Type B pancreatic cell (in vitro differentiated cells): ENCODE measurements around the gene PHACTR1. TPM values are rescaled to one million over a fixed set of nuclear protein-coding genes. Genes with fewer than 3 reads are reported as not detected.

Source experiments
- DNase-seq: peaks from one replicate; pipeline ENCODE4 v3.0.0; 2021; ENCODE audit warnings: mixed read lengths; ENCODE audit not compliant: unreplicated experiment; ENCODE audit errors: extremely low spot score
- H3K27ac Mint-ChIP-seq: 2 replicates; pipeline ENCODE4 v1.8.0; 2021; ENCODE audit warnings: mild to moderate bottlenecking, mixed read lengths
- H3K27me3 Mint-ChIP-seq: 2 replicates; pipeline ENCODE4 v1.8.0; 2021; ENCODE audit warnings: mixed read lengths
- H3K36me3 Mint-ChIP-seq: 2 replicates; pipeline ENCODE4 v1.8.0; 2021; ENCODE audit warnings: mixed read lengths
- H3K4me1 Mint-ChIP-seq: one replicate; pipeline ENCODE4 v1.8.0; 2021; ENCODE audit warnings: mixed read lengths; ENCODE audit not compliant: unreplicated experiment
- H3K4me3 Mint-ChIP-seq: 2 replicates; pipeline ENCODE4 v1.8.0; 2021; ENCODE audit warnings: mild to moderate bottlenecking, mixed read lengths
- H3K9me3 Mint-ChIP-seq: 2 replicates; pipeline ENCODE4 v1.8.0; 2021; ENCODE audit warnings: mixed read lengths
- total RNA-seq: library from RNA; stranded (reverse); gene quantifications from 2 replicates; pipeline ENCODE4 v1.2.1, GENCODE V29; 2021; ENCODE audit warnings: low replicate concordance
- TF ChIP-seq, protein P1 (sequence below): fragments of 200-600 bp; sonication (generic); conservative IDR thresholded peaks from 2 replicates; pipeline ENCODE4 v1.5.0; 2021; ENCODE audit warnings: antibody characterized with exemption, mild to moderate bottlenecking

The PHACTR1 gene
- total RNA-seq, 1 donor from 2014 or later, result 12.3 TPM

DNA sequence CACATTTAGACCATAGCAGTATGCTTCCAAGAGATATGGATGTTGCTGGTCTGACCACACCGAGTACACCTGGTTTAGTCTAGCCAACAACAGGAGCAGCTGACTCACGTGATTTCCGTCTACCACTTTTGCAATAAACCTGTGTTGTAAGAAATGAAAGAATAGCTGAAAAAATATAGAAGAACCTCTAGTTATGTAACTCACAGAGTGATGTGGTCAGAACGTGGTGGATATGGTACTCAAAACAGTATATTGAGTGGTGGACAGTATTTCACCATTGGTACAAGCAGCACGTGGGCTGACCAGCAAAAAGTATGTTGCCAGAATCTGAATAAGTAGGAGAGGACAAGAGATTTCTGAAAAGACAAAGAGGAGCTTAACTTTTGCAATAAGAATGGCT is 384.8 kb downstream of the PHACTR1 start:
- Mint-ChIP-seq H3K4me3 (no peak overlapping the region), H3K27ac (no peak overlapping the region), H3K36me3 (no peaks in the 10 kb centered on the region), H3K9me3 (no peaks in the 10 kb centered on the region), H3K27me3 (no peaks in the 10 kb centered on the region), H3K4me1 (no peaks in the 10 kb centered on the region)
- TF ChIP-seq, protein P1, sequence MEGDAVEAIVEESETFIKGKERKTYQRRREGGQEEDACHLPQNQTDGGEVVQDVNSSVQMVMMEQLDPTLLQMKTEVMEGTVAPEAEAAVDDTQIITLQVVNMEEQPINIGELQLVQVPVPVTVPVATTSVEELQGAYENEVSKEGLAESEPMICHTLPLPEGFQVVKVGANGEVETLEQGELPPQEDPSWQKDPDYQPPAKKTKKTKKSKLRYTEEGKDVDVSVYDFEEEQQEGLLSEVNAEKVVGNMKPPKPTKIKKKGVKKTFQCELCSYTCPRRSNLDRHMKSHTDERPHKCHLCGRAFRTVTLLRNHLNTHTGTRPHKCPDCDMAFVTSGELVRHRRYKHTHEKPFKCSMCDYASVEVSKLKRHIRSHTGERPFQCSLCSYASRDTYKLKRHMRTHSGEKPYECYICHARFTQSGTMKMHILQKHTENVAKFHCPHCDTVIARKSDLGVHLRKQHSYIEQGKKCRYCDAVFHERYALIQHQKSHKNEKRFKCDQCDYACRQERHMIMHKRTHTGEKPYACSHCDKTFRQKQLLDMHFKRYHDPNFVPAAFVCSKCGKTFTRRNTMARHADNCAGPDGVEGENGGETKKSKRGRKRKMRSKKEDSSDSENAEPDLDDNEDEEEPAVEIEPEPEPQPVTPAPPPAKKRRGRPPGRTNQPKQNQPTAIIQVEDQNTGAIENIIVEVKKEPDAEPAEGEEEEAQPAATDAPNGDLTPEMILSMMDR, result no peak
- DNase-seq, result no peak

DNA sequence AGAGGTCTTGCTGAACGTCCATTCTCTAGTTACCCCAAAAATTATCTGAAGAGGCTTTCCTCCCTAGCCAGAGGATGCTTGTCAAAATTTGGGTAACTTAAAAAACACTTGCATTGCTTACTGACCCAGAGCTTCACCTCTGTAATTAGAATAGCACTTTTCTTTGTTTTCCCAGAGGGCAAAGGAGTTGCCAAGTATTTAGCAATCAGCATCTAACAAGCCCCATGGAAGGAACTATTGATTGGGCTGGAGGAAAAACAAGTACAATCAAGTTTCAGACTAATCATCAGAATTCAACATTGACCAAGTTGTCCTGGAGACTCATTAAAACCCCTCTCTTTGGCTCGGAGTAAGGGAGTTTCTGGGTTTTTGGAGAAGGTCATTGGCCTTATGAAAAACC is 385.4 kb downstream of the PHACTR1 start:
- DNase-seq, result no peak
- no peaks in the 10 kb centered on the region for H3K9me3 Mint-ChIP-seq
- no peak overlapping the region for H3K27ac Mint-ChIP-seq
- no peak overlapping the region for H3K4me3 Mint-ChIP-seq
- H3K4me1 Mint-ChIP-seq, result no peaks in the 10 kb centered on the region
- no peaks in the 10 kb centered on the region for H3K27me3 Mint-ChIP-seq
- TF ChIP-seq, protein P1, result no peak
- H3K36me3 Mint-ChIP-seq, result no peaks in the 10 kb centered on the region

DNA sequence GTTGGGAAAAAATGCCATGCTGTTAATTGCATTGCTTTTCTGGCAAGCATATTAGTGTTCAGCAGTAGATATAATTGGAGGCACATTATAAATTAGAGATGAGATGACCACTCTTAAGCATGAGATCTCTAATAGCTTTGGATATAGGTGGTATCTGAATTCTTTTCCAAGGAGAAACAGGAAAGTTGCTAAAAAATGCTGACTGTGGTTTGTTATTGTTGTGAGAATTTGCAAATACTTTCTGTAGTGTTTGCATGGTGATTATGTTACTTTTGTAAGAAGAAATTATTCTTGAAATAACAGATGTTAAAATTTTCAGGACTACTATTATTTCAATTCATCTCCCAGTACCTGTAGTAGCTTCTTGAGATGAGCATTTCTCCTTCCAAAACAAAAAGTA is 386.6 kb downstream of the PHACTR1 start:
- H3K4me3 Mint-ChIP-seq, result no peak overlapping the region

DNA sequence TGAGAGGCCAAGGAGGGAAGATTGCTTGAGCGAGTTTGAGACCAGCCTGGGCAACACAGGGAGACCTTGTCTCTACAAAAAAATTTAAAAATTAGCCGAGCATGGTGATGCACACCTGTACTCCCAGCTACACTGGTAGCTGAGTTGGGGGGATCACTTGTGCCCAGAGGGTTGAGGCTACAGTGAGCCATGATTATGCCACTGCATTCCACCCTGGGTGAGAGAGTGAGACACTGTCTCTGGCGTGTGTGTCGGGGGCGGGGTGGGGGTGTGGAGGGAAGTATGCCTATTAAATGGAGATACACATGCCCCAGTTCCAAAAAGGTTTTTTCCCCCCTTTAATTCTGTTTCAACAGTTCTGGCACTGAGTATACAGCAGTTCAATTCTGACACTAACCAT is 388.6 kb downstream of the PHACTR1 start:
- Mint-ChIP-seq H3K4me3 (no peak overlapping the region), H3K27ac (no peak overlapping the region), H3K27me3 (no peaks in the 10 kb centered on the region), H3K36me3 (no peaks in the 10 kb centered on the region), H3K4me1 (no peaks in the 10 kb centered on the region), H3K9me3 (peaks cover 6% of the 10 kb centered on the region)
- TF ChIP-seq, protein P1, result no peak
- DNase-seq, result no peak

More for the DNA sequence above, 386.6 kb downstream of the PHACTR1 start:
- Mint-ChIP-seq H3K9me3 (no peaks in the 10 kb centered on the region), H3K27ac (no peak overlapping the region), H3K4me1 (no peaks in the 10 kb centered on the region), H3K27me3 (no peaks in the 10 kb centered on the region), H3K36me3 (no peaks in the 10 kb centered on the region)
- DNase-seq, result no peak
- TF ChIP-seq, protein P1, result no peak

DNA sequence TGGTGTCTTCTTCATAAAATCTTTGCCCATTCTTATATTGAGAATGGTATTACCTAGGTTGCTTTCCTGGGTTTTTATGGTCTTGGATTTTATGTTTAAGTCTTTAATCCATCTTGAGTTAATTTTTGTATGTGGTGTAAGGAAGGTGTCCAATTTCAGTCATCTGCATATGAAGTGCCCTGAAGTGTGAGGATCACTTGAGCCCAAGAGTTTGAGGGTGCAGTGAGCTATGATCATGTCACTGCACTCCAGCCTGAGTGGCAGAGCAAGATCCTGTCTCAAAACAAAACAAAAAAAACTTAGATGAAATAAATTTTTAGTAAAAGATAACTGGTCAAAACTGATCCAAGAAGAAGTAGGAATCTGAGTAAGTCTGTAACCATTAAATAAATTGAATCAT is 396.4 kb downstream of the PHACTR1 start:
- Mint-ChIP-seq H3K27ac (peak overlapping the region; percentile 88), H3K4me3 (no peak overlapping the region), H3K36me3 (no peaks in the 10 kb centered on the region), H3K27me3 (no peaks in the 10 kb centered on the region), H3K4me1 (peaks cover 19% of the 10 kb centered on the region), H3K9me3 (peaks cover 10% of the 10 kb centered on the region)
- TF ChIP-seq, protein P1, result no peak
- no peak for DNase-seq

DNA sequence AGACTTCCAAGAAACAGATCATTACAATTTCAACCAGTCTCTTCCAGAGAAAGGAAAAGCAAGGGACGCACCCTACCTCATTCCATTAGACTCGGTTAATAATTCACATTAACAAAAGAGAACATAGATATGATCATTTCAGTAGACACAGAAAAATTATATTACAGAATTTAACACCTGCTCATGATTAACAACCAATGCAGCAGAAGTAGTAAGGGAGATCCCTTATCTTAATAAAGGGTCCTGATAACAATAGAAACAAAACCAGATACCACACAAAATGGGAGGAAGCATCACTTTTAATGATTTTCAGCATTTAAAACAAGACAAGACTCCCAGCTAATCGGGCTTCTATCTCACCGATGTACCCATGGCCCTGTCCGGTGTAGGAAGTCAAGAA is 396.8 kb downstream of the PHACTR1 start:
- H3K27ac Mint-ChIP-seq, result peak overlapping the region; percentile 88
- H3K27me3 Mint-ChIP-seq, result no peaks in the 10 kb centered on the region
- peaks cover 19% of the 10 kb centered on the region for H3K4me1 Mint-ChIP-seq
- no peaks in the 10 kb centered on the region for H3K36me3 Mint-ChIP-seq
- H3K9me3 Mint-ChIP-seq, result peaks cover 10% of the 10 kb centered on the region
- TF ChIP-seq, protein P1, result no peak
- peak overlapping the region; percentile 54 for H3K4me3 Mint-ChIP-seq
- no peak for DNase-seq
